ENCODE results near the gene PLA2G15.
A peak's percentile ranks its signal among the peaks of the same experiment; 100 is the strongest.

PLA2G15 gene, protein sequence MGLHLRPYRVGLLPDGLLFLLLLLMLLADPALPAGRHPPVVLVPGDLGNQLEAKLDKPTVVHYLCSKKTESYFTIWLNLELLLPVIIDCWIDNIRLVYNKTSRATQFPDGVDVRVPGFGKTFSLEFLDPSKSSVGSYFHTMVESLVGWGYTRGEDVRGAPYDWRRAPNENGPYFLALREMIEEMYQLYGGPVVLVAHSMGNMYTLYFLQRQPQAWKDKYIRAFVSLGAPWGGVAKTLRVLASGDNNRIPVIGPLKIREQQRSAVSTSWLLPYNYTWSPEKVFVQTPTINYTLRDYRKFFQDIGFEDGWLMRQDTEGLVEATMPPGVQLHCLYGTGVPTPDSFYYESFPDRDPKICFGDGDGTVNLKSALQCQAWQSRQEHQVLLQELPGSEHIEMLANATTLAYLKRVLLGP

GRCh38 chr16:68244903-68245853 is at the start of gene PLA2G15:
Gene PLA2G15 (plus strand): TSS chr16:68245373. CDS start chr16:68245427, 54 bp downstream.
- DNase-seq: peak; percentile 96

DNA sequence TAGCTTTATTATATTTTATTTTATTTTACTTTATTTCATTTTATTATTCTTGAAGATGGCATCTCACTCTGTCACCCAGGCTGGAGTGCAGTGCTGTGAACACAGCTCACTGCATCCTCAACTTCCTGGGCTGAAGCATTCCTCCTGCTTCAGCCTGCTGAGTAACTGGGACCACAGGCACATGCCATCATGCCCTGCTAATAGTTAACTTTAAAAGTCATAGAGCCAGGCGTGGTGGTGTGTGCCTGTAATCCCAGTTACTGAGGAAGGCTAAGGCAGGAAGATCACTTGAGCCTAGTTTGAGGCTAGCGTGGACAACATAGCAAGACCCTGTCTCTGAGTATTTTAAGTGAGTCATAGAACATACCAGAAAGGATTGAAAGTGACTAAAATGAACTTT is 47.9 kb upstream of the PLA2G15 start:
- no peak for DNase-seq

DNA sequence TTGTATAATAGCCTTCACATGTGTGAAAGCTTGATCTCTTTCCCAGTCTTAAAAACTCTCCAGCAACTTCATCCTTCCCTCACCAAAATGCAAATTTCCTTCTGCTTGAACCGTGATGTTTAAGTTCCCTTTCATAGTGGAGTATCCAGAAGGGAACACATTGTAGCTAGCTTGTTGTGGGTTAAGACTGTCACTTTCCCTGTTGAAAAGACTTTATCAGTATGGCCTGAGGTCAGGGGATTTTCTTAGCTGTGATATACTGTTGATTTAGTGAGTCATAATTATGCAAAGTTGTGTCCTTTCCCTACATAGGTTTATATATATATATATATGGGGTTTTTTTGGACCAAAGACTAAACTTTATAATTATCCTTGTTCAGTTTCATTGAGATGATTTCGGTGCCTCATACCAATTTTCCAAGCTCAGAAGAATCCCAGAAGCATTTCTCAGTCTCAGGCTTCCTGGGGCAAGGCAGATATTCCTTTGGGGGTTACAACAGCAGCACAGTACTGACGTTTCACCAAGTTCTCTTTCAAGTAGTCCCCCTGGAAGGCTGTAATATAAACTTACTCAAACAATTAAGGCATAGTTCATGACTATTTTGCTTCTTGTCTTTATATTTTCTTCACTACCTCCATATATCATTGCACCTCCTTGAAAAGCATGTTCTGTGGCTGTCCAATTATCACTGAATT is 44.9 kb upstream of the PLA2G15 start:
- DNase-seq: peak; percentile 12

- DNase-seq: no peak
Measured at GRCh38 chr16:68202091-68202519, 43.1 kb upstream of the PLA2G15 start.

GRCh38 chr16:68206245-68206644 is 38.9 kb upstream of the PLA2G15 start:
- DNase-seq: no peak

DNA sequence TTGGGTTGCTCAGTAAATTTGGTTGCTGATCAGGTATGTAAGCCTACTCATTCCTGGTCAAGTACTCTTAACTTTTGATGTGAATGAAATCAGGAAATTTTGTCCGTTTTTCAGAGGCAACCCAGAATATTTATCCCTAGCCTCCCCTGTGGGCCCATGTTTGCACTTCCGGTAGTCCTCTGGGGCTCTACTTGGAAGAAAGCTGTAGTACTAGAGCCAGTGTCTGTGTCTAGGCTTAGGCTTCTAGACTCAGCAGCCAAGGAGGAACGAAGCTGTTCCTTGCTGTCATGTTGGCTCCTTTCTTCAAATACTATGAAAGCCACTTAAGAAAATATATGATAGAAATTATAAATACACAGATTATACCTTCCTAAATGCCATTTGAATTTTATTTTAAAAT is 30.4 kb upstream of the PLA2G15 start:
- no peak for DNase-seq

DNA sequence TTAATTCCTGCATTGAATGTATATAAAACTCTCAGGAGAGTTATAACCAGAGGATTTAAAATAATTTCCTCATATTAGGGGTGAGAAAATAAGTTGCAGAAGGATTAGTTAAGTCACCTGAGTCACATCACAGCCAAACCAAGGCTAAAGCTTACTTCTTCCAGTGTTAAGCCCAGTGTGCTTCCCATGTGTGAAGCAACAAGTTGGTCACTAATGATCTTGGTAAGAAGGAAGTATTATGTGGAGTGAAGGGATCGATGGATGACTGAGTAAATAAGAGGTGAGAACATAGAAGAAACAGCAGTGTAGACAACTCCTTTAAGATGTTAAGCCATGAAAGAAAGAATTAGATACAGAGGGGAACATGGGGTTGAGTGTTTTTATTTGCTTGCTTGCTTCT is 29.9 kb upstream of the PLA2G15 start:
- DNase-seq: no peak

GRCh38 chr16:68216240-68216639 is 28.9 kb upstream of the PLA2G15 start:
- no peak for DNase-seq

DNA sequence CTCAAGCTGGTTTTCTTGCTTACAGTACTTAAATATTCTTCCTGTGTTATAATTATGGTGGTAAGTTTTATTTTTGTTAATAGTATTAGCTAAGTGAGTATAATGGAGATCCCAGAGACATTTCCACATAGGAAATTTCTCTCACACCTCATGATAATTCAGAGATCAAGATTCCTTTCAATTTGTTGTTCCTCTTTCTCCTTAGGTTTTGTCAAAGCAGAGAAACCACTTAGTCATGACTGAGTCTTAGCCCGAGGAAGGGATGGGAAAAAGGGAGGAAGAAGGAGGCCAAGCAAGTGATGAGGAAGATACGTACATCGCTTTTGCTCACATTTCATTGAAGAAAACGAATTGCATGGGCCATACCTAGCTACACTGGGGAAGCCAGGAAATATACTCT is 27.7 kb upstream of the PLA2G15 start:
- DNase-seq: no peak

GRCh38 chr16:68219725-68220351 is 25.3 kb upstream of the PLA2G15 start:
- DNase-seq: no peak

DNA sequence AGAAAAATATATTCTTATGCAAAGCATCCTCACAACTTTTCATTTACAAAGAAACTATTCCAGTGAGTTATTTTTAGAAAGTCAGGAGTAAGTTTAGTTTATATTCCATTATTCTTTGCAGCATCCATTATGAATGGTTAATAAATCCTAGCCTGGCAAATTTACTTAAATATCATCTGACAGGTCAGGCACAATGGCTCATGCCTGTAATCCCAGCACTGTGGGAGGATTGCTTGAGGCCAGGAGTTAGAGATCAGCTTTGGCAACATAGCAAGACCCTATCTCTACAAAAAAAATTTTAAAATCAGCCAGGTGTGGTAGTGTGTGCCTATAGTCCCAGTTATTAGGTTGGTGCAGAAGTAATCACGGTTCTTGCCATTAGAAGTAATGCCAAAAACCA is 22.1 kb upstream of the PLA2G15 start:
- no peak for DNase-seq

GRCh38 chr16:68226116-68226515 is 19.1 kb upstream of the PLA2G15 start:
- DNase-seq: no peak

GRCh38 chr16:68227183-68227793 is 17.9 kb upstream of the PLA2G15 start:
- DNase-seq: peak; percentile 35

DNA sequence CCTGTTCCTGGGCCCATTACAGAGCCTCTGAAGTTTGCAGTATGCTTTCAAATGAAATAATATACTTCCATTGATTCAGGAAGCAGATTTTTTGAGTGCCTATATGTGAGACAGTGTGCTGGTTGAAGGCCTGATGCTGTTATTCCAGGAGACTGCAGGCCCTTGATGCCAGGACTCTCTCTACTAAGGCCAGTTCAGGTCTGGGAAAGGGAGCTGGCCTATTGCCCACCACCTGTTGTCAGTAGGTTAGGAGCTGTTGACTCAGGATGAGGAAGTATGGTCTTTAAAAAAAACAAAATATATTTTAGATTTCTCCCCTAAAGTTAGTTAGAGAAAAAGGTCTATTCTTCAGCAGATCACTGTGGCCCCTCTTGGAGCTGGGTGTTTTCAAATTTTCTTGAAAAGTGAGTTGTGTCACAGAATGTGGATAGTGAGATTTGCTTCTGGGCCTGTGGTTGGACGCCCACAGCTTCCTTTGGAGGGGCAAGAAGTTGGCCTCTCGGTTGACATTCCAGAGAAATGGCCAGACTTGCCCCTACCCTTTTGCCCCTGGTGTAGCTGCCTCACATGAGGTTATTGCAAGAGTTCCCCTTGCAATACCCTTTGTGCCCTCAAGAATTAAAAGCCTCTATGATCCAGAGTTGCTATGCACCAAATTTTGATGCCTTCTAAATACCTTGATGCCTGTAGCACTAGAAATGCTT is 17.2 kb upstream of the PLA2G15 start:
- DNase-seq: no peak

DNA sequence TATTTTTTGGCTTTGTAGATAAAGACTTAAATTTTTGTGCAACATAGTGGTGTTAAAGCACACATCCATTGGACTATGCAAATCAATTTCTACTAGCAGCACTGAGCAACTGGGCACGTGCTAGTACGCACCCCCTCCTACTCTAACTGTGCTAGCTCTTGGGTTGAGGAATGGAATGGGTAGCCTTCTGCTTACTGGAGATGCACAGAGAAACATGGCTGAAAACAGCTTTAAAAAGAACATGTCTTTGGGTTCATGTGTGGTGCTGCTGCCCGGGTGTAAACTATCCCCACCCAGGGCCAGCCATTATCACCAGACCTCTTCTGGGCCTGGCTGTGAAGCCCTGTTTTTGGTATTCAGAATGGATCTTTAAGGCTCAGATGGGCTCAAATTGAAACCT is 16.5 kb upstream of the PLA2G15 start:
- no peak for DNase-seq

DNA sequence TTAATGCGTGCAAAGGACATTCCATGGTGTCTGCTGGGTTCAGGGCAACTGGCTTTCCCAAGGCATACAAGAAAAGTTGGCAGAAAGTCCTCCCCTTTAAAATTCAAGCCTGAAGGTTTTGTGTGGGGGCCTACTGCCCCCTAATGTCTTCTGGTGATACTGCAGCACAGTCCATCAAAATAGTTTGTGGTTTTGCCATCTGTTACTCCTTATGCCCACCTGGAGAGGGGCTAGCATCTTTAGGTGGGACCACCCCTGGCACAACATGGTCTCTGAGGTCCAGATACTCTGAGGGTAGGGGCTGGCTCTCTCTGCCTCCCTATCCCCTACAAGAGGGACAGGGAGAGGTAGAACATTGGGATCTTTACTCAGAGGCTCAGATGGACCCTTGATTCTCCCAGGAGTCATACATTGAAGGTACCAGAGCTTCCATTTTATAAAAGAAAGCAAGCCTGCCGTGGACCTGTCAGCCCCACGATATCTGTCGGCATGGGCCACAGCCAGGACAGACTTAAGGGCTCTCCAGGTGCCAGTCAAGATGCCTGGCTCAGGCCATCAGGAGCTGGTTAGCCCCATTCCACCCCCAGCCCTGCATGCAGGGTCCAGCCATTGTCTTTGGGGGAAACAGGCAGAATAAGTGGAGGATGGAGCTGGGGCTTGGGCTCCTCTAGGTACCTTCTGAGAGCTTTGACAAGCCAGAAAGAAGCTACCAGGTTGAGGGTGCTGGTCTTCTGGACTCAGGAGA is 15.6 kb upstream of the PLA2G15 start:
- DNase-seq: peak; percentile 53

GRCh38 chr16:68230176-68230571 is 15.0 kb upstream of the PLA2G15 start:
- no peak for DNase-seq

- no peak for DNase-seq
Measured at GRCh38 chr16:68230956-68231355, 14.2 kb upstream of the PLA2G15 start.

DNA sequence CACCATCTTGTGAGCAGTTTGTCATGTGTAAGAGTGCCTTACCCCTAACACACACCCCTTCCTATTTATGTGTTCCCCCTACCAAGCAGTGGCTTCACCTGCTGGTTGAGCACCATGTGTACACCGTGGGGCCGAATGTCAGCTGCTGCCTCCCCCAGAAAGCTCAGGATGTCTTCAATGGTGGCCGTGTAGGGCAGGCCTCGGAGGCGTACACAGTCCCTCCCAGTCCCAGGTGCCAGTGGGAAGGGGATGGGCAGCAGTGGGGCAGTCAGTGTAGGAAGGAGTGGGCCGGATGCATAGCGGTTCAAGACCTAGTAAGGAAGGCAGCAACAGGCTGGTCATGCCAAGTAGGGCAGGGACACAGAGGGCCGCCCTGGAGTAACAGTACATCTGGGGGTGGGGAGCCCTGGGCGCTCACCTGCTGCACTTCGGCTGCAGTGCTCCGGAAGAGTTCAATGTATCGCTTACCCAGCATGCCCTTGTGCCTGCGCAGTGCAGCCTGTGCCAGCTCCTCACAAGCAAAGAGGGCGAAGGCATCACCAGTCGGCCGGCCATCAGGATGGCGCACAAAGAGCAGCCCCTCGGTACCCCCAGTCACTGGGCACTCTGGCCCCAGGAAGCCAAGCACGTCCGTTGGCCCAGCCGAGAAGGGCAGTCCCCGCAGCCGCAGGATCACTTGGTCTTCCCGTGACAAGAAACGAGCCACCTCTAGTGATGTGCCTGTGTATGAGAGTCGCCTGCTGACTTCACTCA is 13.6 kb upstream of the PLA2G15 start:
- no peak for DNase-seq

DNA sequence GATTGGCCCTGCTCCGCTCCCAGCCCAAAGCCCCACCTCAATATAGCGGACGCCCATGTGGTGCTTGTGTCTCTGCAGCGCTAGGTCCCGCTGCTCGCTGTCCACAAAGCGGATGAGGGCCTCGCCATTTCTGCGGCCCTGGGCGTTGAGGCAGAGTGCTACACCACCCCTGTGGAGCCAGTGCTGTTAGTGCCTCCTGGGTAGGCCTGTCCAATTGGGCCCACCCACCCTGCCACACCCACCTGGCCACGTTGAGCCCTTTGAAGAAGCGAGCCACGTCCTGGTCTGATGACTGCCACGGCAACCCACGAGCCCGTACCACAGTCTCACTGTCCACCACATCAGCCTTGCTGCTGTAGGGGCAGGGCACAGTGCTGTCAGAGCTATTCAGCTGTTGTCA is 12.8 kb upstream of the PLA2G15 start:
- no peak for DNase-seq
